B cell (primary cell): ENCODE measurements around the gene SPEN. TPM values are rescaled to one million over a fixed set of nuclear protein-coding genes. Genes with fewer than 3 reads are reported as not detected.

ENCODE experiments used
- ATAC-seq: fragments of 200-7000 bp; cut with Tn5 transposase; one replicate; pipeline ENCODE4 v1.10.0; 2021; ENCODE audit warnings: low read depth, mild to moderate bottlenecking, moderate number of reproducible peaks, moderate library complexity
- CTCF ChIA-PET: fragments of 350-600 bp; sonication (Branson Sonifier 250); formaldehyde crosslinking; loops from one replicate; lab custom pipeline; 2021; ENCODE audit warnings: antibody characterized with exemption, inconsistent platforms; lab: Charles Lee
- POLR2A ChIA-PET: fragments of 350-600 bp; sonication (Branson Sonifier 250); formaldehyde crosslinking; loops from one replicate; lab custom pipeline; 2021; ENCODE audit warnings: antibody characterized with exemption; lab: Charles Lee
- DNase-seq: peaks from one replicate; pipeline ENCODE4 v3.0.0; 2013
- H2AFZ ChIP-seq: 2 replicates; pipeline ENCODE4 v1.6.1; 2012; ENCODE audit warnings: mild to moderate bottlenecking, low read depth, low read length; ENCODE audit not compliant: insufficient read depth, poor library complexity, severe bottlenecking
- H3K27ac ChIP-seq, 2 donors: 1 replicate in 1 of 2; 2 replicates in 1 of 2; pipeline ENCODE4 v1.5.1; 2012 to 2013; ENCODE audit warnings: low read length in 2 of 2, mild to moderate bottlenecking in 2 of 2, moderate library complexity in 1 of 2
- H3K27me3 ChIP-seq, 4 experiments: fragments of 200-600 bp in 1 of 4; sonication (generic) in 1 of 4; replicated peaks in 1 of 4; 1 replicate in 2 of 4; 2 replicates in 2 of 4; pipeline versions ENCODE4 v1.6.1 to v1.7.0; 2013 to 2016; ENCODE audit warnings: low read length in 3 of 4, mild to moderate bottlenecking in 2 of 4, mixed read lengths in 1 of 4, moderate library complexity in 1 of 4; ENCODE audit not compliant: insufficient read depth in 4 of 4, control insufficient read depth in 3 of 4; ENCODE audit errors: control extremely low read depth in 1 of 4
- H3K36me3 ChIP-seq, 2 experiments: replicated peaks in 1 of 2; 1 replicate in 1 of 2; 2 replicates in 1 of 2; pipeline versions ENCODE4 v1.6.1 to v1.7.1; 2013; ENCODE audit warnings: low read length in 1 of 2; ENCODE audit not compliant: insufficient read depth in 2 of 2, control insufficient read depth in 1 of 2; ENCODE audit errors: control extremely low read depth in 1 of 2, extremely low read depth in 1 of 2
- H3K4me1 ChIP-seq, 2 donors: fragments of 200-600 bp in 1 of 2; sonication (generic) in 1 of 2; 1 replicate in 1 of 2; 2 replicates in 1 of 2; pipeline versions ENCODE4 v1.5.1 to v1.6.1; 2013 to 2017; ENCODE audit warnings: low read length in 2 of 2; ENCODE audit not compliant: control insufficient read depth in 2 of 2, insufficient read depth in 2 of 2
- H3K4me2 ChIP-seq: replicated peaks from 2 replicates; pipeline ENCODE3; 2012; ENCODE audit warnings: mild to moderate bottlenecking, low read depth, low read length; ENCODE audit not compliant: poor library complexity, severe bottlenecking
- H3K4me3 ChIP-seq, 5 experiments: fragments of 200-600 bp in 1 of 5; sonication (generic) in 1 of 5; 1 replicate in 3 of 5; 2 replicates in 2 of 5; pipeline versions ENCODE4 v1.5.1 to v1.7.0; 2011 to 2016; ENCODE audit warnings: low read length in 4 of 5, mild to moderate bottlenecking in 4 of 5, low read depth in 2 of 5, control low read depth in 1 of 5, moderate library complexity in 1 of 5; ENCODE audit not compliant: insufficient read depth in 1 of 5; ENCODE audit errors: control extremely low read depth in 1 of 5, extremely low read depth in 1 of 5
- H3K79me2 ChIP-seq: fragments of 200-600 bp; sonication (generic); one replicate; pipeline ENCODE4 v1.6.0; 2016; ENCODE audit warnings: low read length; ENCODE audit not compliant: control insufficient read depth, insufficient read depth
- H3K9ac ChIP-seq: fragments of 200-600 bp; sonication (generic); 2 replicates; pipeline ENCODE4 v1.6.1; 2017; ENCODE audit warnings: mild to moderate bottlenecking, low read length, moderate library complexity
- H3K9me3 ChIP-seq, 3 donors: one replicate each; pipeline versions ENCODE4 v1.6.1 to v1.7.1; 2013; ENCODE audit warnings: low read length in 2 of 3; ENCODE audit not compliant: control insufficient read depth in 2 of 3, insufficient read depth in 1 of 3; ENCODE audit errors: control extremely low read depth in 1 of 3
- H4K20me1 ChIP-seq: 2 replicates; pipeline ENCODE4 v1.6.0; 2012; ENCODE audit warnings: mild to moderate bottlenecking, low read length; ENCODE audit not compliant: insufficient read depth, control insufficient read depth, poor library complexity, severe bottlenecking
- H3K27ac Mint-ChIP-seq: one replicate; pipeline ENCODE4 v1.8.0; 2021; ENCODE audit warnings: mixed read lengths
- H3K27me3 Mint-ChIP-seq: one replicate; pipeline ENCODE4 v1.8.0; 2021; ENCODE audit warnings: mixed read lengths
- H3K4me1 Mint-ChIP-seq: one replicate; pipeline ENCODE4 v1.8.0; 2021; ENCODE audit warnings: mixed read lengths
- H3K4me3 Mint-ChIP-seq: one replicate; pipeline ENCODE4 v1.8.0; 2021; ENCODE audit warnings: mixed read lengths
- H3K9me3 Mint-ChIP-seq: one replicate; pipeline ENCODE4 v1.8.0; 2022; ENCODE audit warnings: mixed read lengths; ENCODE audit not compliant: insufficient read depth
- EZH2 ChIP-seq: IDR thresholded peaks from 2 replicates; pipeline ENCODE4 v1.6.1; 2012; ENCODE audit warnings: borderline replicate concordance, low read depth, mild to moderate bottlenecking, moderate library complexity, low read length; ENCODE audit not compliant: insufficient read depth, poor library complexity, severe bottlenecking
- WGBS: methylation state at CpG from one replicate; pipeline ENCODE4 v1.1.5; 2013; ENCODE audit warnings: missing lambda C conversion rate; ENCODE audit not compliant: insufficient coverage; 5-methylcytosine and 5-hydroxymethylcytosine counted together
- intact Hi-C: fragments of 100-400 bp; cut with micrococcal nuclease; formaldehyde crosslinking; loops from one replicate; pipeline ENCODE4 v1.10.0; 2022
- polyA plus RNA-seq: library from polyadenylated mRNA; depleted of rRNA; stranded (reverse); fragments of >200 nt; gene quantifications from 2 replicates; pipeline ENCODE4 v1.2.3, GENCODE V29; 2012
- total RNA-seq, 2 donors: library from RNA; stranded (reverse); fragments of 120-200 nt in 1 of 2; gene quantifications; 1 replicate in 1 of 2; 2 replicates in 1 of 2; pipeline versions ENCODE4 v1.2.3 to v1.2.4, GENCODE V29; 2013 to 2022
- TF ChIP-seq, protein P1 (sequence below): fragments of 200-600 bp; IDR thresholded peaks from one replicate; pipeline ENCODE4 v1.8.0; 2022; ENCODE audit warnings: antibody characterized with exemption, mild to moderate bottlenecking

The SPEN gene
- total and polyA plus RNA-seq, 2 donors (not counting 1 experiment from before 2014, with no cell fraction given): 29.1 to 126 TPM

DNA sequence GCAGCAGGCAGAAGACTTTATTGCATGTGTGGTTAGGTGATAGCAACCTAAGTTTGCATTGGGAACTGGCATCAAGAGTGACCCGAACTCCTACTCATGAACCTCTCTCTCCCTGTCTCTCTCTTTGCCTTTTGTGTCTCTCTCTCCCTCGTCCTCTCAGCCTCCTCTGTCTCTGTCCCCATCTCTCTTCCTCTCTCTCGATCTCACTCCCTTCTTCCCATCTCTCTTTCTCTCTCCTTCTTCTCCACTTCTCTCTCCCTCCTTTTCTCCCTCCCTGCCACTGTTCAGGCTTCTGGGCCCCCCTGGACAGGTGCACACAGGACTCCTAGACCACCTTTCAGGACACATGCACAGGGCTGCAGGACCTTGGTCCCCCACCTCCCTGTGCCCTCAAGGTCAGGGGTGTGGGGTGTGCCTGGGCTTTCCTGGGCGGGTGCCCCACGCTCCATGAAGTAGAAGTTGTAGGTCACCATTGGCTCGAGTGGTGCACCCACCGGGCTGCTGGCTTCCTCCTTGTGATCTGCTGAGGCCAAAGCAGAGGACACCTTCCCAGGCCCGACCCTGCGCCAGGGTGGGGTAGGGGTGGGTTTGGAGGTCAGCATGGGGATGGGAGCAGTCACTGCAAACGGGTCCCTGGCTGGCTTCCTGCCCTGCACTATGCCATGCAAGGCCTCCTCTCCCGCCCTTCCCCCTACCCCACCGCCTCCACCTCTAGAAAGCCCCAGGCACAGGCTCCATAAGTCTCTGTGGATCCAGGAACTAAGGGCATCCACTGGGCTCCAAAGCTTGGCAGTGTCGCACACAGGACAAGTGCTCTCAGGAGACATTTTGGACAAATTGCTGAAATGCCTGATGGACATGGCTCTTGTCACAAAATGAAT, 141.6 kb downstream of the SPEN start:
- H3K9me3 ChIP-seq: no peaks in the 10 kb centered on the region
- H3K36me3 ChIP-seq: no peaks in the 10 kb centered on the region
- no peaks in the 10 kb centered on the region for H4K20me1 ChIP-seq
- no peak for ATAC-seq
- H3K4me1 Mint-ChIP-seq: no peaks in the 10 kb centered on the region
- ChIA-PET POLR2A (no interaction called here), CTCF (interaction anchor here (0.6 kb wide), 1 partner anchor 63 kb away, joined by 5 read pairs; no protein-coding TSS in a partner anchor)
- H3K27me3 ChIP-seq: peaks cover 0 to 7% (median under 1%) of the 10 kb centered on the region in 4 experiments
- DNase-seq: no peak
- 78% methylated on average over 6 of the region's 13 CpGs for WGBS
- no peak overlapping the region for H3K27ac ChIP-seq
- H3K27ac Mint-ChIP-seq: no peak overlapping the region
- no peak overlapping the region for H3K4me3 ChIP-seq
- no peak overlapping the region for H3K9ac ChIP-seq
- no peak overlapping the region for H3K4me3 Mint-ChIP-seq
- intact Hi-C loops: no loop called here
- H3K27me3 Mint-ChIP-seq: no peaks in the 10 kb centered on the region
- H2AFZ ChIP-seq: no peak overlapping the region
- no peak overlapping the region for H3K4me2 ChIP-seq
- TF ChIP-seq, protein P1, sequence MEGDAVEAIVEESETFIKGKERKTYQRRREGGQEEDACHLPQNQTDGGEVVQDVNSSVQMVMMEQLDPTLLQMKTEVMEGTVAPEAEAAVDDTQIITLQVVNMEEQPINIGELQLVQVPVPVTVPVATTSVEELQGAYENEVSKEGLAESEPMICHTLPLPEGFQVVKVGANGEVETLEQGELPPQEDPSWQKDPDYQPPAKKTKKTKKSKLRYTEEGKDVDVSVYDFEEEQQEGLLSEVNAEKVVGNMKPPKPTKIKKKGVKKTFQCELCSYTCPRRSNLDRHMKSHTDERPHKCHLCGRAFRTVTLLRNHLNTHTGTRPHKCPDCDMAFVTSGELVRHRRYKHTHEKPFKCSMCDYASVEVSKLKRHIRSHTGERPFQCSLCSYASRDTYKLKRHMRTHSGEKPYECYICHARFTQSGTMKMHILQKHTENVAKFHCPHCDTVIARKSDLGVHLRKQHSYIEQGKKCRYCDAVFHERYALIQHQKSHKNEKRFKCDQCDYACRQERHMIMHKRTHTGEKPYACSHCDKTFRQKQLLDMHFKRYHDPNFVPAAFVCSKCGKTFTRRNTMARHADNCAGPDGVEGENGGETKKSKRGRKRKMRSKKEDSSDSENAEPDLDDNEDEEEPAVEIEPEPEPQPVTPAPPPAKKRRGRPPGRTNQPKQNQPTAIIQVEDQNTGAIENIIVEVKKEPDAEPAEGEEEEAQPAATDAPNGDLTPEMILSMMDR: no peak
- no peak for TF ChIP-seq EZH2
- H3K79me2 ChIP-seq: no peaks in the 10 kb centered on the region
- no peaks in the 10 kb centered on the region for H3K4me1 ChIP-seq
- H3K9me3 Mint-ChIP-seq: no peaks in the 10 kb centered on the region

DNA sequence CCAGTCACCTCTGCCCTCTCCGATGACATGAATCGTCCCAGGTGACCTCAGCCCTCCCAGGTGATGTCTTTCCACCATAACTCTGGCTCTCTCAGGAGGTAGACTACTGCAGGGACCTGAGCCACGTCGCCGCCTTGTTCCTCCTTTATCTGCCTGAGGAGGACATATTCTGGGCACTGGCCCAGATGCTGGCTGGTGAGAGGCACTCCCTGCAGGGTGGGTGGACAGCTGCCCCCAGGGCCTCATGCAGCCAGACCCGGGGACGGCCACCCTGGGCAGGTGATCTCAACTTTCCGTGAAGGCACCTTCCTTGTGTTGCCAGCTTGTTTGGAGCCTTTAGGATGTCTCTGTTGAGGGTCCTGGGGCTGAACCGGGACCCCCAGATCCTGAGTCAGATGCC, 142.3 kb downstream of the SPEN start:
- Mint-ChIP-seq H3K27me3 (no peaks in the 10 kb centered on the region), H3K9me3 (no peaks in the 10 kb centered on the region), H3K4me1 (no peaks in the 10 kb centered on the region), H3K27ac (no peak overlapping the region), H3K4me3 (no peak overlapping the region)
- no peaks in the 10 kb centered on the region for H3K4me1 ChIP-seq
- peaks cover 0 to 7% (median under 1%) of the 10 kb centered on the region in 4 experiments for H3K27me3 ChIP-seq
- H3K27ac ChIP-seq: no peak overlapping the region
- H3K9ac ChIP-seq: no peak overlapping the region
- ChIA-PET CTCF (no interaction called here), POLR2A (interaction anchor here (0.6 kb wide), 1 partner anchor 266 kb away, joined by 3 read pairs; no protein-coding TSS in a partner anchor)
- TF ChIP-seq, protein P1: no peak
- no peak for TF ChIP-seq EZH2
- H2AFZ ChIP-seq: no peak overlapping the region
- H3K9me3 ChIP-seq: no peaks in the 10 kb centered on the region
- H3K4me3 ChIP-seq: no peak overlapping the region
- no peaks in the 10 kb centered on the region for H3K79me2 ChIP-seq
- DNase-seq (no peak), ATAC-seq (no peak)
- no peaks in the 10 kb centered on the region for H3K36me3 ChIP-seq
- WGBS: 92% methylated on average over 9 of the region's 9 CpGs
- no peaks in the 10 kb centered on the region for H4K20me1 ChIP-seq
- H3K4me2 ChIP-seq: no peak overlapping the region
- intact Hi-C loops: loop anchor here (5.0 kb wide), 1 partner anchor 187 kb away; no protein-coding TSS in a partner anchor
